Measurements from ENCODE around the gene ZNF541.

GRCh38 chr19:47534628-47535027 is 38.3 kb downstream of the ZNF541 start:
- no peak for TF ChIP-seq POLR2A (IDR thresholded peaks at IDR 0.05; ENCODE audit: low read length)
- TF ChIP-seq GATA1 (IDR thresholded peaks at IDR 0.05; ENCODE audit: low read depth, low read length), result no peak

Data from erythroblast (primary cell).